GM23248 (cell line): ENCODE results near the gene ADCY5.

Experiments
- EZH2 ChIP-seq: fragments of 200-600 bp; sonication (generic); IDR thresholded peaks from 2 replicates; pipeline ENCODE4 v1.6.1; 2018; ENCODE audit warnings: antibody characterized with exemption, mild to moderate bottlenecking; ENCODE audit not compliant: insufficient read depth, poor library complexity, severe bottlenecking
- EZH2phosphoT487 ChIP-seq: fragments of 200-600 bp; sonication (generic); IDR thresholded peaks from 2 replicates; pipeline ENCODE4 v1.6.1; 2018; ENCODE audit warnings: antibody characterized with exemption, moderate library complexity, mild to moderate bottlenecking, low read depth; ENCODE audit not compliant: insufficient read depth

DNA sequence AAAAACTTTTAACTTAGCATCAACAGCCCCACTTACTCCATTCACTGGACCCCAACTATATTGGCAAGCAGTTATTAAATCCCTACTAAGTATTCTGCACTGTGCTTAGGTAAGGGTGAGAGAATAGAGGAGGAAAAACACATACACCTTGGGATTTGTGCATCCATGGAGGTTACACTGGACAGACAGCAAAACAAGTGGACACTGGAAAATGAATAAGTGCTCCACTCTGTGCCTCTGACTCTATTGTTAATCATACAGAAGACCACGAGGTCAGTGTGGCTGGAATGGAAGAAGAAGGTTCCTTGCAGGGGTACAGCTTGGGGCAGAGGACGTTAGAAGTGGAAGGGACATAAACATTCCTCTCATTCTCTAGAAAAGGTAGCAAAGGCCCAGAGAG is 3.2 kb downstream of the ADCY5 start:
- TF ChIP-seq EZH2 (no peak), EZH2phosphoT487 (no peak)
